Measurements from ENCODE around the gene TSC2. TPM values are rescaled to one million over a fixed set of nuclear protein-coding genes. Genes with fewer than 3 reads are reported as not detected.

Gene TSC2
- total and polyA plus RNA-seq, 2 of the 13 experiments (the other 11 are each of a cell fraction or from before 2014, with no cell fraction given): 19.6 to 40.4 TPM

DNA sequence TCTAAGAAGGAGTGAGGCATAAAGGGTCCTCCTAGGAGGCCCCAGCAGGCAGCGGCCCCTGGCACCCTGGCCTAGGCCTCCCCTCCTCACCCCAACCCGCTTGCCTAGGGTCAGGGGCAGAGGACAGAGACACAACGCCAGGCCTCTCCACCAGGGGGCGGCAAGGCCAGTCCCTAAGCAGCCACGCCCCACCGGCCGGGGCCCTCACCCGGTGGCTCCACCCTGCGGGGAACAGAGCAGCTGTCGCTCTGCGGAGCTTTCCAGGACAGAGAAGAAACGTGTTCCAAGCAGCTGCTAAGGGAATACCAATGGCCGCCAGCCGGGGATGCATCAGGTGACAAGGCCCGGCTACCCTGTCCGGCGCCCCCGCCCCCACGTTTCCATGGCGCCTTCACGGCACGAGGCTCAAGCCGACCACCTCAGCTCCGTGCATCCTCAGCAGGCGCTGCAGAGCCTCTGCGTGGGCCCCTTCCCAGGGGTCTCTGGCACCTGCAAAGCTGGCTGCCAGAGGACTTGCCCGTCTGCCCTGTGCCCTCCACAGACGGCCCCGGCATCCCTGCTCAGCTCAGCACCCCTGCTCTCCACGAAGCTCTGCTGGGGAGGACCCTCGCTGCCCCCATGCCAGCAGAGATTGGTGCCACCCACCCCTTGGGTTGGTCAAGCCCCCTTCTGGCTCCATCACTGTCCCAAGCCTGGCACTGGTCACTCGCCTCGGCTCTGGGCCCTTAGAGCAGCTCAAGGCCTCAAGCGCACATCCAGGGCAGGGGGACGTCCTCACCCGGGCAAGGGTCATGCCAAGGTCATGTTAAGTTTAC is 43.8 kb upstream of the TSC2 start (continued):
- TF ChIP-seq, protein P1, sequence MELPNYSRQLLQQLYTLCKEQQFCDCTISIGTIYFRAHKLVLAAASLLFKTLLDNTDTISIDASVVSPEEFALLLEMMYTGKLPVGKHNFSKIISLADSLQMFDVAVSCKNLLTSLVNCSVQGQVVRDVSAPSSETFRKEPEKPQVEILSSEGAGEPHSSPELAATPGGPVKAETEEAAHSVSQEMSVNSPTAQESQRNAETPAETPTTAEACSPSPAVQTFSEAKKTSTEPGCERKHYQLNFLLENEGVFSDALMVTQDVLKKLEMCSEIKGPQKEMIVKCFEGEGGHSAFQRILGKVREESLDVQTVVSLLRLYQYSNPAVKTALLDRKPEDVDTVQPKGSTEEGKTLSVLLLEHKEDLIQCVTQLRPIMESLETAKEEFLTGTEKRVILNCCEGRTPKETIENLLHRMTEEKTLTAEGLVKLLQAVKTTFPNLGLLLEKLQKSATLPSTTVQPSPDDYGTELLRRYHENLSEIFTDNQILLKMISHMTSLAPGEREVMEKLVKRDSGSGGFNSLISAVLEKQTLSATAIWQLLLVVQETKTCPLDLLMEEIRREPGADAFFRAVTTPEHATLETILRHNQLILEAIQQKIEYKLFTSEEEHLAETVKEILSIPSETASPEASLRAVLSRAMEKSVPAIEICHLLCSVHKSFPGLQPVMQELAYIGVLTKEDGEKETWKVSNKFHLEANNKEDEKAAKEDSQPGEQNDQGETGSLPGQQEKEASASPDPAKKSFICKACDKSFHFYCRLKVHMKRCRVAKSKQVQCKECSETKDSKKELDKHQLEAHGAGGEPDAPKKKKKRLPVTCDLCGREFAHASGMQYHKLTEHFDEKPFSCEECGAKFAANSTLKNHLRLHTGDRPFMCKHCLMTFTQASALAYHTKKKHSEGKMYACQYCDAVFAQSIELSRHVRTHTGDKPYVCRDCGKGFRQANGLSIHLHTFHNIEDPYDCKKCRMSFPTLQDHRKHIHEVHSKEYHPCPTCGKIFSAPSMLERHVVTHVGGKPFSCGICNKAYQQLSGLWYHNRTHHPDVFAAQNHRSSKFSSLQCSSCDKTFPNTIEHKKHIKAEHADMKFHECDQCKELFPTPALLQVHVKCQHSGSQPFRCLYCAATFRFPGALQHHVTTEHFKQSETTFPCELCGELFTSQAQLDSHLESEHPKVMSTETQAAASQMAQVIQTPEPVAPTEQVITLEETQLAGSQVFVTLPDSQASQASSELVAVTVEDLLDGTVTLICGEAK (IDR thresholded peaks at IDR 0.05): no peak
- TF ChIP-seq, protein P1 (CRISPR knock-in tag; IDR thresholded peaks at IDR 0.05): no peak
- no peak for TF ChIP-seq CBX5 (CRISPR knock-in tag; IDR thresholded peaks at IDR 0.05; ENCODE audit: borderline replicate concordance)
- TF ChIP-seq ZNF703 (CRISPR knock-in tag; IDR thresholded peaks at IDR 0.05; ENCODE audit: borderline replicate concordance): no peak
